ENCODE measurements around the gene PCDHGB7. TPM values are rescaled to one million over a fixed set of nuclear protein-coding genes. Genes with fewer than 3 reads are reported as not detected.

Gene PCDHGB7
- total RNA-seq, 1 experiment from 2014 or later = 10.5 TPM

GRCh38 chr5:141371572-141372475 is 45.7 kb upstream of the PCDHGB7 start (continued):
- TF ChIP-seq TEAD1 (CRISPR knock-in tag; IDR thresholded peaks at IDR 0.05) (no peak), NR2C2 (CRISPR knock-in tag; IDR thresholded peaks at IDR 0.05) (no peak), ZNF232 (CRISPR knock-in tag; IDR thresholded peaks at IDR 0.05) (no peak), SOX15 (CRISPR knock-in tag; IDR thresholded peaks at IDR 0.05) (no peak)
- TF ChIP-seq, protein P1, sequence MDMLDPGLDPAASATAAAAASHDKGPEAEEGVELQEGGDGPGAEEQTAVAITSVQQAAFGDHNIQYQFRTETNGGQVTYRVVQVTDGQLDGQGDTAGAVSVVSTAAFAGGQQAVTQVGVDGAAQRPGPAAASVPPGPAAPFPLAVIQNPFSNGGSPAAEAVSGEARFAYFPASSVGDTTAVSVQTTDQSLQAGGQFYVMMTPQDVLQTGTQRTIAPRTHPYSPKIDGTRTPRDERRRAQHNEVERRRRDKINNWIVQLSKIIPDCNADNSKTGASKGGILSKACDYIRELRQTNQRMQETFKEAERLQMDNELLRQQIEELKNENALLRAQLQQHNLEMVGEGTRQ (CRISPR knock-in tag; IDR thresholded peaks at IDR 0.05) = no peak
- TF ChIP-seq, protein P2, sequence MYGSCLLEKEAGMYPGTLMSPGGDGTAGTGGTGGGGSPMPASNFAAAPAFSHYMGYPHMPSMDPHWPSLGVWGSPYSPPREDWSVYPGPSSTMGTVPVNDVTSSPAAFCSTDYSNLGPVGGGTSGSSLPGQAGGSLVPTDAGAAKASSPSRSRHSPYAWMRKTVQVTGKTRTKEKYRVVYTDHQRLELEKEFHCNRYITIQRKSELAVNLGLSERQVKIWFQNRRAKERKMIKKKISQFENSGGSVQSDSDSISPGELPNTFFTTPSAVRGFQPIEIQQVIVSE (CRISPR knock-in tag; IDR thresholded peaks at IDR 0.05; ENCODE audit: borderline replicate concordance) = no peak

DNA sequence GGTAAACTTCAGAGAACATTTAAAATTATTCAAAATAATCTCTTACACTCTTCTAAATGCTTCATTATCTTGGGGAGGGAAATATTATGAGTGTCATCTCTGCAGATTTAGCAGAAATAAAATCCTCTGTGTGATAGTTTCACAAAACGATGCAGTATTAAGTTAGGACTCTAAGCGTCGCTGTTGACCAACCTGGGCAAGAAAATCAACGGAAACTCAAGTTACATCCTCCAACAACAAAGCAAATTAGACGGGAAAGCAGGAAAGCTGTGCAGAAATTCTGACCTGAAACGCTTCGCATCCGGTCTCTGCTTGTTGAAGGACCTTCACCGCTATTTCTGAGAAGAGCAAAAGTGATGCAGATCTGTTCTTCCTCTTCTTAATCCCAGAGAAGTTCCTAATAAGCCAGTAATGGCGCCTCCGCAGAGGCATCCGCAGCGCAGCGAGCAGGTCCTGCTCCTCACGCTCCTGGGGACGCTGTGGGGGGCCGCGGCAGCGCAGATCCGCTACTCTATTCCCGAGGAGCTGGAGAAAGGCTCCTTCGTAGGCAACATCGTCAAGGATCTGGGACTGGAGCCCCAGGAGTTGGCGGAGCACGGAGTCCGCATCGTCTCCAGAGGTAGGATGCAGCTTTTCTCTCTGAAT is 43.7 kb upstream of the PCDHGB7 start, which contains the start of gene PCDHGA6:
PCDHGA6 (plus strand) TSS at position 219 of the 645 bp plus-strand sequence; CDS start at position 412, 193 bp downstream.
- ChIA-PET CTCF (interaction anchor here (0.6 to 2.6 kb wide), 19 partner anchors 10 to 194 kb away, joined by 3 to 19 read pairs (median 4); partner anchors contain the start of genes PCDHB14, PCDHB15, PCDHGA10 and PCDHGA2), POLR2A (no interaction called here)
- Mint-ChIP-seq H3K27me3 (ENCODE audit: low read depth) (peaks cover 9% of the 10 kb centered on the region), H3K9me3 (peaks cover 59% of the 10 kb centered on the region), H3K4me3 (peak within 1 kb of the TSS; percentile 31), H3K4me1 (peaks cover 5% of the 10 kb centered on the region), H3K27ac (no peak within 1 kb of the TSS), H3K36me3 (peaks cover 60% of the 10 kb centered on the region)
- ATAC-seq (no peak), DNase-seq (ENCODE audit: low spot score) (no peak)
- TF ChIP-seq NFATC4 (CRISPR knock-in tag; IDR thresholded peaks at IDR 0.05) = no peak
- TF ChIP-seq SMAD4 (CRISPR knock-in tag; IDR thresholded peaks at IDR 0.05) = no peak
- TF ChIP-seq, protein P3, sequence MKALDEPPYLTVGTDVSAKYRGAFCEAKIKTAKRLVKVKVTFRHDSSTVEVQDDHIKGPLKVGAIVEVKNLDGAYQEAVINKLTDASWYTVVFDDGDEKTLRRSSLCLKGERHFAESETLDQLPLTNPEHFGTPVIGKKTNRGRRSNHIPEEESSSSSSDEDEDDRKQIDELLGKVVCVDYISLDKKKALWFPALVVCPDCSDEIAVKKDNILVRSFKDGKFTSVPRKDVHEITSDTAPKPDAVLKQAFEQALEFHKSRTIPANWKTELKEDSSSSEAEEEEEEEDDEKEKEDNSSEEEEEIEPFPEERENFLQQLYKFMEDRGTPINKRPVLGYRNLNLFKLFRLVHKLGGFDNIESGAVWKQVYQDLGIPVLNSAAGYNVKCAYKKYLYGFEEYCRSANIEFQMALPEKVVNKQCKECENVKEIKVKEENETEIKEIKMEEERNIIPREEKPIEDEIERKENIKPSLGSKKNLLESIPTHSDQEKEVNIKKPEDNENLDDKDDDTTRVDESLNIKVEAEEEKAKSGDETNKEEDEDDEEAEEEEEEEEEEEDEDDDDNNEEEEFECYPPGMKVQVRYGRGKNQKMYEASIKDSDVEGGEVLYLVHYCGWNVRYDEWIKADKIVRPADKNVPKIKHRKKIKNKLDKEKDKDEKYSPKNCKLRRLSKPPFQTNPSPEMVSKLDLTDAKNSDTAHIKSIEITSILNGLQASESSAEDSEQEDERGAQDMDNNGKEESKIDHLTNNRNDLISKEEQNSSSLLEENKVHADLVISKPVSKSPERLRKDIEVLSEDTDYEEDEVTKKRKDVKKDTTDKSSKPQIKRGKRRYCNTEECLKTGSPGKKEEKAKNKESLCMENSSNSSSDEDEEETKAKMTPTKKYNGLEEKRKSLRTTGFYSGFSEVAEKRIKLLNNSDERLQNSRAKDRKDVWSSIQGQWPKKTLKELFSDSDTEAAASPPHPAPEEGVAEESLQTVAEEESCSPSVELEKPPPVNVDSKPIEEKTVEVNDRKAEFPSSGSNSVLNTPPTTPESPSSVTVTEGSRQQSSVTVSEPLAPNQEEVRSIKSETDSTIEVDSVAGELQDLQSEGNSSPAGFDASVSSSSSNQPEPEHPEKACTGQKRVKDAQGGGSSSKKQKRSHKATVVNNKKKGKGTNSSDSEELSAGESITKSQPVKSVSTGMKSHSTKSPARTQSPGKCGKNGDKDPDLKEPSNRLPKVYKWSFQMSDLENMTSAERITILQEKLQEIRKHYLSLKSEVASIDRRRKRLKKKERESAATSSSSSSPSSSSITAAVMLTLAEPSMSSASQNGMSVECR (CRISPR knock-in tag; IDR thresholded peaks at IDR 0.05; ENCODE audit: borderline replicate concordance) = no peak
- no peak for TF ChIP-seq IRF1 (CRISPR knock-in tag; IDR thresholded peaks at IDR 0.05)
- TF ChIP-seq, protein P4, sequence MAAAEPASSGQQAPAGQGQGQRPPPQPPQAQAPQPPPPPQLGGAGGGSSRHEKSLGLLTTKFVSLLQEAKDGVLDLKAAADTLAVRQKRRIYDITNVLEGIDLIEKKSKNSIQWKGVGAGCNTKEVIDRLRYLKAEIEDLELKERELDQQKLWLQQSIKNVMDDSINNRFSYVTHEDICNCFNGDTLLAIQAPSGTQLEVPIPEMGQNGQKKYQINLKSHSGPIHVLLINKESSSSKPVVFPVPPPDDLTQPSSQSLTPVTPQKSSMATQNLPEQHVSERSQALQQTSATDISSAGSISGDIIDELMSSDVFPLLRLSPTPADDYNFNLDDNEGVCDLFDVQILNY (CRISPR knock-in tag; IDR thresholded peaks at IDR 0.05) = no peak
- no peak for TF ChIP-seq ZNF423 (CRISPR knock-in tag; IDR thresholded peaks at IDR 0.05)

DNA sequence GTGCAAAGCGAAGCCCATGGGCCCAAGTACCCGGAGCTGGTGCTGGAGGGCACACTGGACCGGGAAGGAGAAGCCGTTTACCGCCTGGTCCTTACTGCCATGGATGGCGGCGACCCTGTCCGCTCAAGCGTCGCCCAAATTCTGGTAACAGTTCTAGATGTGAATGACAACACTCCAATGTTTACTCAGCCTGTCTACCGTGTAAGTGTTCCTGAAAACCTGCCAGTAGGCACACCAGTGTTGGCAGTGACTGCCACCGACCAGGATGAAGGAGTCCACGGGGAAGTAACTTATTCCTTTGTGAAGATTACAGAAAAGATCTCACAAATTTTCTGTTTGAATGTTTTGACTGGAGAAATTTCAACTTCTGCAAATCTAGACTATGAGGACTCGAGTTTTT is 42.9 kb upstream of the PCDHGB7 start:
- ATAC-seq = no peak
- Mint-ChIP-seq H3K4me1 (peaks cover 5% of the 10 kb centered on the region), H3K36me3 (peaks cover 60% of the 10 kb centered on the region), H3K4me3 (no peak overlapping the region), H3K9me3 (peaks cover 59% of the 10 kb centered on the region), H3K27ac (no peak overlapping the region), H3K27me3 (ENCODE audit: low read depth) (peaks cover 9% of the 10 kb centered on the region)
- ChIA-PET POLR2A (no interaction called here), CTCF (interaction anchor here (0.8 to 2.6 kb wide), 15 partner anchors 10 to 193 kb away, joined by 3 to 19 read pairs (median 5); partner anchors contain the start of genes PCDHB14, PCDHGA10, PCDHGA2 and PCDHGA3)
- no peak for DNase-seq (ENCODE audit: low spot score)
- TF ChIP-seq NR3C1 (CRISPR knock-in tag; conservative IDR thresholded peaks at IDR 0.05; ENCODE audit: low read depth) (no peak), EMX1 (CRISPR knock-in tag; IDR thresholded peaks at IDR 0.05) (no peak), CREB1 (CRISPR knock-in tag; IDR thresholded peaks at IDR 0.05) (no peak), ZNF396 (CRISPR knock-in tag; IDR thresholded peaks at IDR 0.05; ENCODE audit: borderline replicate concordance) (no peak)
- TF ChIP-seq, protein P3 (CRISPR knock-in tag; IDR thresholded peaks at IDR 0.05; ENCODE audit: borderline replicate concordance) = no peak
- TF ChIP-seq, protein P5, sequence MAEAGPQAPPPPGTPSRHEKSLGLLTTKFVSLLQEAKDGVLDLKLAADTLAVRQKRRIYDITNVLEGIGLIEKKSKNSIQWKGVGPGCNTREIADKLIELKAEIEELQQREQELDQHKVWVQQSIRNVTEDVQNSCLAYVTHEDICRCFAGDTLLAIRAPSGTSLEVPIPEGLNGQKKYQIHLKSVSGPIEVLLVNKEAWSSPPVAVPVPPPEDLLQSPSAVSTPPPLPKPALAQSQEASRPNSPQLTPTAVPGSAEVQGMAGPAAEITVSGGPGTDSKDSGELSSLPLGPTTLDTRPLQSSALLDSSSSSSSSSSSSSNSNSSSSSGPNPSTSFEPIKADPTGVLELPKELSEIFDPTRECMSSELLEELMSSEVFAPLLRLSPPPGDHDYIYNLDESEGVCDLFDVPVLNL (CRISPR knock-in tag; IDR thresholded peaks at IDR 0.05; ENCODE audit: borderline replicate concordance, low read depth) = no peak

All from WTC11 (cell line).